OCI-LY7 (cell line): ENCODE measurements around the gene ADAMTS9.

Experiments used
- EZH2phosphoT487 ChIP-seq: fragments of 200-600 bp; sonication (generic); IDR thresholded peaks from 2 replicates; pipeline ENCODE4 v1.6.1; 2018; ENCODE audit warnings: low read depth, borderline replicate concordance, mild to moderate bottlenecking, mixed run types, antibody characterized with exemption, low read length, moderate library complexity, mixed read lengths
- TF ChIP-seq, protein P1 (sequence below): fragments of 200-600 bp; sonication (generic); conservative IDR thresholded peaks from 2 replicates; pipeline ENCODE4 v1.5.1; 2014; ENCODE audit warnings: mild to moderate bottlenecking, antibody characterized with exemption, low read length, moderate library complexity, mixed read lengths

DNA sequence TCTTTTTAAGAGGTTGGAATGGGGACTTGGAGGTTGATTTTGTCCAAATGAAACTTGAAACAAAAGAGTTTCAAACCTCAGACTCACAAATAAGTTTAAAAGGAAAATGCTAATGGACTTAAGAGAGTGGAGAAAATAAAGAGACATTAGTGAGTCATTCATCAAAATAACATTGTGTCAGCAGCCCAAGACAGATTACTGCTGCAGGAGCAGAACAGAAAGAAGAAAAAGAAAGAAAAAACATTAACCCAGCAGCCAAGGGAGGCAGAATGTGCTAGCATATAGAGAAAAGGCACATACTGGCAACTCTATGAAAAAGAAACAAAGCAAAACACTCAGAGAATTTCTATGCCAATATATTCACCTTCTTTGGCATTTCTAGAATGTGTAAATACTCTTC is 42.6 kb downstream of the ADAMTS9 start:
- TF ChIP-seq, protein P1, sequence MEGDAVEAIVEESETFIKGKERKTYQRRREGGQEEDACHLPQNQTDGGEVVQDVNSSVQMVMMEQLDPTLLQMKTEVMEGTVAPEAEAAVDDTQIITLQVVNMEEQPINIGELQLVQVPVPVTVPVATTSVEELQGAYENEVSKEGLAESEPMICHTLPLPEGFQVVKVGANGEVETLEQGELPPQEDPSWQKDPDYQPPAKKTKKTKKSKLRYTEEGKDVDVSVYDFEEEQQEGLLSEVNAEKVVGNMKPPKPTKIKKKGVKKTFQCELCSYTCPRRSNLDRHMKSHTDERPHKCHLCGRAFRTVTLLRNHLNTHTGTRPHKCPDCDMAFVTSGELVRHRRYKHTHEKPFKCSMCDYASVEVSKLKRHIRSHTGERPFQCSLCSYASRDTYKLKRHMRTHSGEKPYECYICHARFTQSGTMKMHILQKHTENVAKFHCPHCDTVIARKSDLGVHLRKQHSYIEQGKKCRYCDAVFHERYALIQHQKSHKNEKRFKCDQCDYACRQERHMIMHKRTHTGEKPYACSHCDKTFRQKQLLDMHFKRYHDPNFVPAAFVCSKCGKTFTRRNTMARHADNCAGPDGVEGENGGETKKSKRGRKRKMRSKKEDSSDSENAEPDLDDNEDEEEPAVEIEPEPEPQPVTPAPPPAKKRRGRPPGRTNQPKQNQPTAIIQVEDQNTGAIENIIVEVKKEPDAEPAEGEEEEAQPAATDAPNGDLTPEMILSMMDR = no peak
- no peak for TF ChIP-seq EZH2phosphoT487
